Neural cell (in vitro differentiated cells): ENCODE measurements around the gene CFAP299. TPM values are rescaled to one million over a fixed set of nuclear protein-coding genes. Genes with fewer than 3 reads are reported as not detected.

Experiments
- H2AFZ ChIP-seq: fragments of 200-600, 300-800 bp; sonication (generic), shearing (Covaris generic); 2 replicates; pipeline ENCODE4 v1.6.0; 2014; ENCODE audit warnings: low read depth, mild to moderate bottlenecking, antibody characterized with exemption, low read length, moderate library complexity
- H3F3A ChIP-seq: fragments of 200-600 bp; shearing (Covaris generic); 2 replicates; pipeline ENCODE4 v1.6.1; 2016; ENCODE audit warnings: mild to moderate bottlenecking, moderate library complexity, mixed read lengths, antibody characterized with exemption, low read length; ENCODE audit not compliant: insufficient read depth, poor library complexity, severe bottlenecking
- H3K27ac ChIP-seq: fragments of 200-600, 300-800 bp; sonication (generic), shearing (Covaris generic); 2 replicates; pipeline ENCODE4 v1.5.1; 2014; ENCODE audit warnings: mild to moderate bottlenecking, low read length, moderate library complexity
- H3K27me3 ChIP-seq: fragments of 300-800, 200-600 bp; sonication (generic), shearing (Covaris generic); 2 replicates; pipeline ENCODE4 v1.6.0; 2014; ENCODE audit warnings: mild to moderate bottlenecking, low read depth, low read length, moderate library complexity; ENCODE audit not compliant: insufficient read depth
- H3K36me3 ChIP-seq: fragments of 300-800, 200-600 bp; sonication (generic), shearing (Covaris generic); 2 replicates; pipeline ENCODE4 v1.5.1; 2014; ENCODE audit warnings: mild to moderate bottlenecking, antibody characterized with exemption, low read length, moderate library complexity; ENCODE audit not compliant: insufficient read depth
- H3K4me2 ChIP-seq: fragments of 300-800, 200-600 bp; sonication (generic), shearing (Covaris generic); 2 replicates; pipeline ENCODE4 v1.6.0; 2014; ENCODE audit warnings: mild to moderate bottlenecking, low read length
- H3K4me3 ChIP-seq: fragments of 300-800, 200-600 bp; sonication (generic), shearing (Covaris generic); 2 replicates; pipeline ENCODE4 v1.5.1; 2014; ENCODE audit warnings: mild to moderate bottlenecking, low read length, moderate library complexity
- H3K79me2 ChIP-seq: fragments of 200-600 bp; shearing (Covaris generic); replicated peaks from 2 replicates; pipeline ENCODE4 v1.6.0; 2014; ENCODE audit warnings: mild to moderate bottlenecking, low read length, moderate library complexity; ENCODE audit not compliant: insufficient read depth
- H3K9ac ChIP-seq: fragments of 300-800, 200-600 bp; sonication (generic), shearing (Covaris generic); 2 replicates; pipeline ENCODE4 v1.6.1; 2016; ENCODE audit warnings: mild to moderate bottlenecking, low read length, mixed read lengths
- H3K9me2 ChIP-seq: fragments of 200-600 bp; shearing (Covaris generic); 2 replicates; pipeline ENCODE4 v1.6.1; 2016; ENCODE audit warnings: mild to moderate bottlenecking, low read length, mixed read lengths; ENCODE audit not compliant: insufficient read depth
- H3K9me3 ChIP-seq: fragments of 200-600, 300-800 bp; sonication (generic), shearing (Covaris generic); 2 replicates; pipeline ENCODE4 v1.6.1; 2016; ENCODE audit warnings: mild to moderate bottlenecking, mixed run types, low read length, moderate library complexity, mixed read lengths
- H4K20me1 ChIP-seq: fragments of 200-600 bp; shearing (Covaris generic); 2 replicates; pipeline ENCODE4 v1.6.1; 2016; ENCODE audit warnings: mild to moderate bottlenecking, mixed run types; ENCODE audit not compliant: insufficient read depth
- EP300 ChIP-seq: fragments of 450-650 bp; conservative IDR thresholded peaks from 2 replicates; pipeline ENCODE4 v1.6.1; 2014; ENCODE audit warnings: antibody characterized with exemption, mild to moderate bottlenecking, moderate library complexity; ENCODE audit not compliant: poor library complexity, severe bottlenecking
- EZH2 ChIP-seq: fragments of 200-600, 300-800 bp; shearing (Covaris generic), sonication (generic); IDR thresholded peaks from 2 replicates; pipeline ENCODE4 v1.6.1; 2014; ENCODE audit warnings: antibody characterized with exemption, low read length, borderline replicate concordance, mild to moderate bottlenecking; ENCODE audit not compliant: insufficient read depth, poor library complexity, severe bottlenecking
- MXI1 ChIP-seq: fragments of 450-650 bp; conservative IDR thresholded peaks from 2 replicates; pipeline ENCODE4 v1.6.1; 2014; ENCODE audit warnings: antibody characterized with exemption, mild to moderate bottlenecking; ENCODE audit not compliant: poor library complexity, severe bottlenecking
- POLR2AphosphoS5 ChIP-seq: IDR thresholded peaks from 2 replicates; pipeline ENCODE4 v1.6.1; 2012
- RAD21 ChIP-seq: fragments of 450-650 bp; conservative IDR thresholded peaks from 2 replicates; pipeline ENCODE4 v1.6.1; 2014; ENCODE audit warnings: antibody characterized with exemption, mild to moderate bottlenecking, moderate library complexity
- SMC3 ChIP-seq: fragments of 450-650 bp; conservative IDR thresholded peaks from 2 replicates; pipeline ENCODE4 v1.6.1; 2014; ENCODE audit warnings: antibody characterized with exemption, mild to moderate bottlenecking, moderate library complexity; ENCODE audit not compliant: poor library complexity
- TAF1 ChIP-seq: IDR thresholded peaks from 2 replicates; pipeline ENCODE4 v1.6.1; 2012; ENCODE audit warnings: low read depth
- polyA plus RNA-seq: library from polyadenylated mRNA; depleted of rRNA; stranded (reverse); fragments of >200 nt; gene quantifications from 2 replicates; pipeline ENCODE4 v1.2.3, GENCODE V29; 2014
- TF ChIP-seq, protein P1 (sequence below): IDR thresholded peaks from 2 replicates; pipeline ENCODE4 v1.6.1; 2012; ENCODE audit warnings: borderline replicate concordance
- TF ChIP-seq, protein P2 (sequence below): fragments of 450-650 bp; IDR thresholded peaks from 2 replicates; pipeline ENCODE4 v1.5.1; 2014; ENCODE audit warnings: antibody characterized with exemption, mild to moderate bottlenecking, moderate library complexity; ENCODE audit not compliant: poor library complexity, severe bottlenecking

Gene CFAP299
- polyA plus RNA-seq, 1 donor from 2014 or later = not detected

DNA sequence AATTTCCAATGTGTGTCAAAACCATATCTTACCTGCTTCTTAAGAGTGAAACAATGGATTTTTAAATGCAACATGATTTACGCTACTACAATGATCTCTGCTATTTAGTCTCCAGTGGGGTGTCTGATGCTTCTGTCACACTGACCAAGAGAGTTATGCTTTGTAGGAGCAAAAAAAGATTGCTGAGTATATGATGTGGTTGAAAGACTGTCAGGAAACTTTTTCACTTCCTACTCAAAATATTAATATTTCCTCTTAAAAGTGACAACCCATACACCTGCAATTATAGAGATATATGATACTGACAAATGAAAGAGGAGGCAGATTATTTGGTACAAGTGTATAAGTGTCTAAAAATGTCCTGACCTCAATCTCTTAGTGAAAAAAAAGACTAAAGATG, 589.8 kb downstream of the CFAP299 start:
- no peak overlapping the region for H3K4me2 ChIP-seq
- H3K27ac ChIP-seq = no peak overlapping the region
- H2AFZ ChIP-seq = no peak overlapping the region
- H3K36me3 ChIP-seq = no peaks in the 10 kb centered on the region
- H4K20me1 ChIP-seq = no peaks in the 10 kb centered on the region
- no peaks in the 10 kb centered on the region for H3F3A ChIP-seq
- no peak overlapping the region for H3K4me3 ChIP-seq
- H3K79me2 ChIP-seq = no peaks in the 10 kb centered on the region
- H3K27me3 ChIP-seq = no peaks in the 10 kb centered on the region
- H3K9me2 ChIP-seq = no peaks in the 10 kb centered on the region
- H3K9ac ChIP-seq = no peak overlapping the region
- H3K9me3 ChIP-seq = no peaks in the 10 kb centered on the region
- no peak for TF ChIP-seq TAF1
- no peak for TF ChIP-seq EP300
- TF ChIP-seq MXI1 = no peak
- no peak for TF ChIP-seq POLR2AphosphoS5
- TF ChIP-seq SMC3 = no peak

DNA sequence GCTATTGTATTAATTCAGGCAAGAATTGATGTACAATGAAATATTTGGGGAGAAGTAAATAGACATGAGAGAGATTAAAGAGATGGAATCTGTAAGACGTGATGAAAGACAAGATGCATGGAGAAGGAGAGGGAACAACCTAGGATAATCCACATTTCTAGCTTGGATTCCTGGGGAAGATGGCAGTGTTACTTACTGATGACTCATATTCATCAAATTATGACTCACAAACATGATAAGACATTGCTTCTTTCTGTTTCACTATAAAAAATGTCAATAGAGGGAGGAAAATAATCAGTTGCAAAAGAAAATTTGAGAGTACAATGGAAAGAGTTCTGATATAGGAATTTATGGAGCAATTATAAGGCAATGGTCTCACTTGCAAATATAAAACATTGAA, 590.9 kb downstream of the CFAP299 start:
- no peaks in the 10 kb centered on the region for H3F3A ChIP-seq
- no peak overlapping the region for H3K9ac ChIP-seq
- no peak overlapping the region for H3K4me3 ChIP-seq
- no peak overlapping the region for H3K27ac ChIP-seq
- TF ChIP-seq RAD21 = no peak
- no peak for TF ChIP-seq EZH2
- TF ChIP-seq, protein P1, sequence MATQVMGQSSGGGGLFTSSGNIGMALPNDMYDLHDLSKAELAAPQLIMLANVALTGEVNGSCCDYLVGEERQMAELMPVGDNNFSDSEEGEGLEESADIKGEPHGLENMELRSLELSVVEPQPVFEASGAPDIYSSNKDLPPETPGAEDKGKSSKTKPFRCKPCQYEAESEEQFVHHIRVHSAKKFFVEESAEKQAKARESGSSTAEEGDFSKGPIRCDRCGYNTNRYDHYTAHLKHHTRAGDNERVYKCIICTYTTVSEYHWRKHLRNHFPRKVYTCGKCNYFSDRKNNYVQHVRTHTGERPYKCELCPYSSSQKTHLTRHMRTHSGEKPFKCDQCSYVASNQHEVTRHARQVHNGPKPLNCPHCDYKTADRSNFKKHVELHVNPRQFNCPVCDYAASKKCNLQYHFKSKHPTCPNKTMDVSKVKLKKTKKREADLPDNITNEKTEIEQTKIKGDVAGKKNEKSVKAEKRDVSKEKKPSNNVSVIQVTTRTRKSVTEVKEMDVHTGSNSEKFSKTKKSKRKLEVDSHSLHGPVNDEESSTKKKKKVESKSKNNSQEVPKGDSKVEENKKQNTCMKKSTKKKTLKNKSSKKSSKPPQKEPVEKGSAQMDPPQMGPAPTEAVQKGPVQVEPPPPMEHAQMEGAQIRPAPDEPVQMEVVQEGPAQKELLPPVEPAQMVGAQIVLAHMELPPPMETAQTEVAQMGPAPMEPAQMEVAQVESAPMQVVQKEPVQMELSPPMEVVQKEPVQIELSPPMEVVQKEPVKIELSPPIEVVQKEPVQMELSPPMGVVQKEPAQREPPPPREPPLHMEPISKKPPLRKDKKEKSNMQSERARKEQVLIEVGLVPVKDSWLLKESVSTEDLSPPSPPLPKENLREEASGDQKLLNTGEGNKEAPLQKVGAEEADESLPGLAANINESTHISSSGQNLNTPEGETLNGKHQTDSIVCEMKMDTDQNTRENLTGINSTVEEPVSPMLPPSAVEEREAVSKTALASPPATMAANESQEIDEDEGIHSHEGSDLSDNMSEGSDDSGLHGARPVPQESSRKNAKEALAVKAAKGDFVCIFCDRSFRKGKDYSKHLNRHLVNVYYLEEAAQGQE = no peak
- no peak for TF ChIP-seq SMC3
- no peak for TF ChIP-seq EP300
- TF ChIP-seq, protein P2, sequence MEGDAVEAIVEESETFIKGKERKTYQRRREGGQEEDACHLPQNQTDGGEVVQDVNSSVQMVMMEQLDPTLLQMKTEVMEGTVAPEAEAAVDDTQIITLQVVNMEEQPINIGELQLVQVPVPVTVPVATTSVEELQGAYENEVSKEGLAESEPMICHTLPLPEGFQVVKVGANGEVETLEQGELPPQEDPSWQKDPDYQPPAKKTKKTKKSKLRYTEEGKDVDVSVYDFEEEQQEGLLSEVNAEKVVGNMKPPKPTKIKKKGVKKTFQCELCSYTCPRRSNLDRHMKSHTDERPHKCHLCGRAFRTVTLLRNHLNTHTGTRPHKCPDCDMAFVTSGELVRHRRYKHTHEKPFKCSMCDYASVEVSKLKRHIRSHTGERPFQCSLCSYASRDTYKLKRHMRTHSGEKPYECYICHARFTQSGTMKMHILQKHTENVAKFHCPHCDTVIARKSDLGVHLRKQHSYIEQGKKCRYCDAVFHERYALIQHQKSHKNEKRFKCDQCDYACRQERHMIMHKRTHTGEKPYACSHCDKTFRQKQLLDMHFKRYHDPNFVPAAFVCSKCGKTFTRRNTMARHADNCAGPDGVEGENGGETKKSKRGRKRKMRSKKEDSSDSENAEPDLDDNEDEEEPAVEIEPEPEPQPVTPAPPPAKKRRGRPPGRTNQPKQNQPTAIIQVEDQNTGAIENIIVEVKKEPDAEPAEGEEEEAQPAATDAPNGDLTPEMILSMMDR = no peak
- no peak for TF ChIP-seq TAF1
- TF ChIP-seq POLR2AphosphoS5 = no peak
- no peak for TF ChIP-seq MXI1
- no peak overlapping the region for H2AFZ ChIP-seq
- H3K36me3 ChIP-seq = no peaks in the 10 kb centered on the region
- H3K27me3 ChIP-seq = no peaks in the 10 kb centered on the region
- H3K9me2 ChIP-seq = no peaks in the 10 kb centered on the region
- no peak overlapping the region for H3K4me2 ChIP-seq
- H3K9me3 ChIP-seq = no peaks in the 10 kb centered on the region
- H3K79me2 ChIP-seq = no peaks in the 10 kb centered on the region
- H4K20me1 ChIP-seq = no peaks in the 10 kb centered on the region

DNA sequence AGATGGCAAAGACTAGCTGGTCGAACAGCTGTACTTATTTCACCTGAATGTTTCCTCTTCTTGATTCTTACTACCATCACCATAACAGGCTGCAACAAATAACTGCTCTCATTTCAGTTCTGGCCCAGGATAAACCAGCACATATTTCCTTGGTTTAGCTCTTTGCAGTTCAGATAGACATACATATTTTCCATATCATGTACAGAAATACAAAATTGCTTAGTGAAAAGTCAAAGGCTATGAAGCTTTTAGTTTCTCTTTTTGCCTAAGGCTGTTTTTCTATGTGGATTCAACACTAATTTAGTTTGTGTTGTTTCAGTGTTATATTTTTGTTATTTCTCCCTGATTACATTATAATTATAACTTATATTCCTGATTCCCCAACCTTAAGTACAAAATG, 591.4 kb downstream of the CFAP299 start:
- H4K20me1 ChIP-seq = no peaks in the 10 kb centered on the region
- no peak overlapping the region for H2AFZ ChIP-seq
- no peaks in the 10 kb centered on the region for H3K27me3 ChIP-seq
- H3F3A ChIP-seq = no peaks in the 10 kb centered on the region
- TF ChIP-seq POLR2AphosphoS5 = no peak
- TF ChIP-seq TAF1 = no peak
- TF ChIP-seq, protein P1 = no peak
- TF ChIP-seq RAD21 = no peak
- TF ChIP-seq, protein P2 = no peak
- H3K4me2 ChIP-seq = no peak overlapping the region
- no peaks in the 10 kb centered on the region for H3K9me2 ChIP-seq
- no peak overlapping the region for H3K27ac ChIP-seq
- no peaks in the 10 kb centered on the region for H3K36me3 ChIP-seq
- H3K79me2 ChIP-seq = no peaks in the 10 kb centered on the region
- no peaks in the 10 kb centered on the region for H3K9me3 ChIP-seq
- no peak overlapping the region for H3K4me3 ChIP-seq
- H3K9ac ChIP-seq = no peak overlapping the region
